Lung (tissue), 16 donors: ENCODE measurements around the gene AQP12A. TPM values are rescaled to one million over a fixed set of nuclear protein-coding genes. Genes with fewer than 3 reads are reported as not detected.
"Not testable (repeated sequence)": the region's sequence is repeated elsewhere in the genome, so short reads cannot be mapped to it uniquely, and the experiment has no call there.

ENCODE experiments used
- ATAC-seq: fragments of 200-7000 bp; cut with Tn5 transposase; one replicate; pipeline ENCODE4 v1.9.1; 2020; ENCODE audit warnings: moderate number of reproducible peaks; ENCODE audit not compliant: insufficient read depth, low FRiP score
- DNase-seq, 3 donors: peaks; one replicate each; pipeline ENCODE4 v3.0.0-alpha.2; 2013 to 2017
- H3K27ac ChIP-seq, 2 donors: one replicate each; pipeline ENCODE4 v1.5.1; 2013; ENCODE audit warnings: mild to moderate bottlenecking in 2 of 2, moderate library complexity in 2 of 2, control low read depth in 1 of 2, inconsistent platforms in 1 of 2, low read depth in 1 of 2, low read length in 1 of 2
- H3K27me3 ChIP-seq, 3 donors: one replicate each; pipeline ENCODE4 v1.5.1; 2013; ENCODE audit warnings: low read length in 2 of 3; ENCODE audit not compliant: control insufficient read depth in 3 of 3, insufficient read depth in 3 of 3
- H3K36me3 ChIP-seq, 4 donors: one replicate each; pipeline ENCODE4 v1.5.1; 2013; ENCODE audit warnings: low read length in 4 of 4, mild to moderate bottlenecking in 1 of 4, moderate library complexity in 1 of 4; ENCODE audit not compliant: control insufficient read depth in 4 of 4, insufficient read depth in 4 of 4
- H3K4me1 ChIP-seq, 5 donors: one replicate each; pipeline ENCODE4 v1.5.1; 2013; ENCODE audit warnings: low read length in 5 of 5, mild to moderate bottlenecking in 2 of 5, moderate library complexity in 1 of 5; ENCODE audit not compliant: control insufficient read depth in 5 of 5, insufficient read depth in 5 of 5
- H3K4me3 ChIP-seq: one replicate; pipeline ENCODE4 v1.5.1; 2013; ENCODE audit warnings: mild to moderate bottlenecking, control low read depth, moderate library complexity
- H3K9ac ChIP-seq, 2 donors: one replicate each; pipeline ENCODE4 v1.5.1; 2013; ENCODE audit warnings: low read length in 2 of 2, control low read depth in 1 of 2; ENCODE audit not compliant: insufficient read depth in 1 of 2
- H3K9me3 ChIP-seq, 4 donors: one replicate each; pipeline ENCODE4 v1.5.1; 2013; ENCODE audit warnings: low read length in 3 of 4, mild to moderate bottlenecking in 1 of 4, moderate library complexity in 1 of 4; ENCODE audit not compliant: control insufficient read depth in 4 of 4, insufficient read depth in 3 of 4
- WGBS, 2 donors: extraction: QIAGEN DNeasy Blood & Tissue Kit; methylation state at CpG; one replicate each; pipeline ENCODE4 v1.1.7; 2013; 5-methylcytosine and 5-hydroxymethylcytosine counted together
- long read RNA-seq, 5 donors: transcript quantifications; one replicate each; lab custom pipeline, GENCODE V29; 2026
- polyA plus RNA-seq, 2 donors: library from polyadenylated mRNA; stranded (reverse); fragments of 200-250 nt; gene quantifications; one replicate each; pipeline ENCODE4 v1.2.1, GENCODE V29; 2013
- total RNA-seq, 2 donors: library from RNA; depleted of rRNA in 1 of 2; stranded (reverse); fragments of >200 nt in 1 of 2; gene quantifications; one replicate each; pipeline ENCODE4 v1.2.1, GENCODE V29; 2014 to 2021
- TF ChIP-seq, protein P1 (sequence below): IDR thresholded peaks from 2 replicates; pipeline ENCODE4 v1.5.1; 2012; ENCODE audit warnings: mild to moderate bottlenecking; ENCODE audit errors: control extremely low read depth, extremely low read depth
- donor health status: control.
- donor health status: control.
- donor health status: Bipolar disorder and iron deficiency.
- donor health status: healthy.
- donor health status: DM: yes; HTN: yes; CAD: no.

AQP12A gene, protein sequence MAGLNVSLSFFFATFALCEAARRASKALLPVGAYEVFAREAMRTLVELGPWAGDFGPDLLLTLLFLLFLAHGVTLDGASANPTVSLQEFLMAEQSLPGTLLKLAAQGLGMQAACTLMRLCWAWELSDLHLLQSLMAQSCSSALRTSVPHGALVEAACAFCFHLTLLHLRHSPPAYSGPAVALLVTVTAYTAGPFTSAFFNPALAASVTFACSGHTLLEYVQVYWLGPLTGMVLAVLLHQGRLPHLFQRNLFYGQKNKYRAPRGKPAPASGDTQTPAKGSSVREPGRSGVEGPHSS
- not detected for total RNA-seq
- not detected for polyA plus RNA-seq
- long read RNA-seq, donor 1: 0 reads
- long read RNA-seq, donor 2: 0 reads
- long read RNA-seq, donor 3: 0 reads
- long read RNA-seq, donor 4: 0 reads
- long read RNA-seq, donor 5: 0 reads

DNA sequence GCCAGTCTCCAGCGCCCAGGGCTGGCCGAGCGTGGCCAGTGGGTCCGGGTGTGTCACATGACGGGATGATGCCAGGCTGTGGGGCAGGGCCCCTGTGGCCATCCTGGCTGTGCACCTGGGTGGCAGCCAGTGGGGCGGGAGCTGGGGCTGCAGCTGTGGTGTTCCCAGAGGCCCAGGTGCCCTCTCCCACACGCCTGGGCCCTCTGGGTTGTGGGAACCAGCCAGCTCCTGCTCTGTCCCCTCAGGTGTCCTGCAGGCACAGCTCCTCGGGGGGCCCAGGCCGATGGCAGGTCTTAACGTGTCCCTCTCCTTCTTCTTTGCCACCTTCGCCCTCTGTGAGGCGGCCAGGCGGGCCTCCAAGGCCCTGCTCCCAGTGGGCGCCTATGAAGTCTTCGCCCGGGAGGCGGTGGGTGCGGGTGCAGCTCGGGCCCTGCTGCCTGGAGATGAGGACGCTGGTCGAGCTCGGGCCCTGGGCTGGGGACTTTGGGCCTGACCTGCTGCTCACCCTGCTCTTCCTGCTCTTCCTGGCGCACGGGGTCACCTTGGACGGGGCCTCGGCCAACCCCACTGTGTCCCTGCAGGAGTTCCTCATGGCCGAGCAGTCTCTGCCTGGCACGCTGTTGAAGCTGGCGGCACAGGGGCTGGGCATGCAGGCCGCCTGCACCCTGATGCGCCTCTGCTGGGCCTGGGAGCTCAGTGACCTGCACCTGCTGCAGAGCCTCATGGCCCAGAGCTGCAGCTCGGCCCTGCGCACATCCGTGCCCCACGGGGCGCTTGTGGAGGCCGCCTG lies at the start of gene AQP12A:
TSS of gene AQP12A (plus strand) at position 236 of the 790 bp plus-strand sequence. CDS start at position 284, 48 bp downstream.
- DNase-seq: peak in 1 of 3 donors; percentile 10
- H3K9ac ChIP-seq, ATAC-seq, H3K4me3 ChIP-seq, H3K4me1 ChIP-seq, H3K9me3 ChIP-seq, H3K27ac ChIP-seq, H3K36me3 ChIP-seq, H3K27me3 ChIP-seq: not testable (repeated sequence)
- WGBS, 2 donors: 88 to 92% methylated on average over 6 to 33 of the region's 37 CpGs

DNA sequence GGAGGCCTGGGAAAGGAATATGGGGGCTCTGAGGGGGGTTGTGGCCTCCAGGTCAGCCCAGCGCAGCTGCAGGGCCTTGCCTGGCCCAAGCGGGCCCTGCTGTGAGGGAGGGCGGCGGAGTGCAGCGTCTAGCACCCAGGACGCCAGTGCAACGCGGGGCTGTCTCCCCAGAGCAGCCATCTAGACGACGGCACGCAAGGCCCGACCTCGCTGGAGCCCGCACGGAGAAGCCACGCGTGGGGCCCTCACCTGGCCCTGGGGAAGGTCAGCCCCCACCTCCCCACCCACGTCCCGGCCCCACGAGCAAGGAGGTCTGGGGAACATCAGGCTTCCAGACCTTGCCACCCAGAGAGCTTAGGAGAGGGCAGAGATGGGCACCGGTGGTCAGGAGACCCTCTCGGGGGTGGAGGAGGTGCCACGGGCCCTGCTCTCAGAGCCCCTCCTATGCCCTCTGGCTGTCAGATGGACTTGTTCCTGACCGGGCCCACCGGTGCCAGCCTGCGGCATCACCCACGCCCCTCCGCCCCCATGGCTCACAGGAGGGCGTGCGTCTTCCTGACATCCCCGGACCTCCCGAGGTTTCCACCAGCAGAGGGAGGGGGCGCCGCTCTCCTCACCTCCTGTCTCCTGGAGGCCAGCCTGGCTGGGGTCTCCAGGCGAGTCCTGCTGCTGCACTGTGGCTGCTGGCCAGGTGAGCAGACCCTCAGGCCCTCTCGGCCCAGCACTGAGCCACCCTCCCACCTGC lies 49.4 kb upstream of the AQP12A start:
- peaks cover 0 to 7% (median 0%) of the 10 kb centered on the region in 4 donors for H3K9me3 ChIP-seq
- DNase-seq: no peak
- H3K4me3 ChIP-seq: no peak overlapping the region
- TF ChIP-seq, protein P1, sequence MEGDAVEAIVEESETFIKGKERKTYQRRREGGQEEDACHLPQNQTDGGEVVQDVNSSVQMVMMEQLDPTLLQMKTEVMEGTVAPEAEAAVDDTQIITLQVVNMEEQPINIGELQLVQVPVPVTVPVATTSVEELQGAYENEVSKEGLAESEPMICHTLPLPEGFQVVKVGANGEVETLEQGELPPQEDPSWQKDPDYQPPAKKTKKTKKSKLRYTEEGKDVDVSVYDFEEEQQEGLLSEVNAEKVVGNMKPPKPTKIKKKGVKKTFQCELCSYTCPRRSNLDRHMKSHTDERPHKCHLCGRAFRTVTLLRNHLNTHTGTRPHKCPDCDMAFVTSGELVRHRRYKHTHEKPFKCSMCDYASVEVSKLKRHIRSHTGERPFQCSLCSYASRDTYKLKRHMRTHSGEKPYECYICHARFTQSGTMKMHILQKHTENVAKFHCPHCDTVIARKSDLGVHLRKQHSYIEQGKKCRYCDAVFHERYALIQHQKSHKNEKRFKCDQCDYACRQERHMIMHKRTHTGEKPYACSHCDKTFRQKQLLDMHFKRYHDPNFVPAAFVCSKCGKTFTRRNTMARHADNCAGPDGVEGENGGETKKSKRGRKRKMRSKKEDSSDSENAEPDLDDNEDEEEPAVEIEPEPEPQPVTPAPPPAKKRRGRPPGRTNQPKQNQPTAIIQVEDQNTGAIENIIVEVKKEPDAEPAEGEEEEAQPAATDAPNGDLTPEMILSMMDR: no peak
- no peaks in the 10 kb centered on the region for H3K36me3 ChIP-seq
- no peak for ATAC-seq
- H3K27ac ChIP-seq: no peak overlapping the region
- H3K27me3 ChIP-seq: peaks cover 0 to 8% (median 3%) of the 10 kb centered on the region in 3 donors
- H3K4me1 ChIP-seq: no peaks in the 10 kb centered on the region
- 85 to 89% methylated on average over 24 to 36 of the region's 36 CpGs for WGBS, 2 donors
- no peak overlapping the region for H3K9ac ChIP-seq

DNA sequence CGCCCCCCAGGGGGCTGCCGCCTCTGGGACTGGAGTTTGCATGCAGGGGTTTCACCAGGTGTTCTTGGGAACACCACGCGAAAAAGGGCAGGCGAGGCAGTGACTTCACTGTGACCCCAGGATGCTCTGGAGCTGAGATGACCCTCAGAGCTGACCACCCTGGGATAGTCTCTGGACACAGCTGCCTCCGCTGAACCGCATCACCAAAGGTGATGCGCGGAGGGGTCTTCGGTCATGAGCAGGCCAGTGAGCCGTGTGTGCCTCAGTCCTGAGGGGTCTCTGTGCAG lies 48.9 kb upstream of the AQP12A start:
- peaks cover 0 to 7% (median 0%) of the 10 kb centered on the region in 4 donors for H3K9me3 ChIP-seq
- H3K27ac ChIP-seq: no peak overlapping the region
- 88 to 97% methylated on average over 11 of the region's 11 CpGs for WGBS, 2 donors
- H3K4me3 ChIP-seq: no peak overlapping the region
- no peaks in the 10 kb centered on the region for H3K4me1 ChIP-seq
- H3K36me3 ChIP-seq: no peaks in the 10 kb centered on the region
- peaks cover 0 to 8% (median 4%) of the 10 kb centered on the region in 3 donors for H3K27me3 ChIP-seq
- DNase-seq (no peak), ATAC-seq (no peak)
- H3K9ac ChIP-seq: no peak overlapping the region
- TF ChIP-seq, protein P1: no peak
